Measurements from ENCODE around the gene EPHA7. TPM values are rescaled to one million over a fixed set of nuclear protein-coding genes. Genes with fewer than 3 reads are reported as not detected.

The EPHA7 gene
- total and polyA plus RNA-seq, 12 donors, result under 0.01 to 1.3 (median 0.14) TPM; not detected in 1

- peak in 3 of 7 donors; percentile 2 to 15 (median 9) for DNase-seq
- H3K4me1 ChIP-seq (replicated peaks in 1 of 2), result peaks cover 11 to 32% of the 10 kb centered on the region in 2 donors
- no peaks in the 10 kb centered on the region for H3K36me3 ChIP-seq (replicated peaks in 1 of 2)
- H3K4me3 ChIP-seq, result peak overlapping the region in 2 of 4 donors; percentile 5 to 60
- TF ChIP-seq CTCF (IDR thresholded peaks at IDR 0.05) (no peak), POLR2A (IDR thresholded peaks at IDR 0.05) (no peak)
- no peak overlapping the region for H3K27ac ChIP-seq
- H3K9me3 ChIP-seq (replicated peaks in 1 of 3), result no peaks in the 10 kb centered on the region
- 1 to 4% (median 2%) methylated on average over 18 to 89 of the region's 89 CpGs for WGBS, 4 donors
- intact Hi-C loops (cut with DNase I), result no loop called here
- H3K27me3 ChIP-seq, result peaks cover 89% of the 10 kb centered on the region
Observed at GRCh38 chr6:93418408-93419303, 703 bp downstream of the EPHA7 start.

- Histone ChIP-seq H3K4me3 (peak overlapping the region in 1 of 4 donors; percentile 60), H3K4me1 (replicated peaks in 1 of 2) (peaks cover 11 to 32% of the 10 kb centered on the region in 2 donors), H3K27ac (no peak overlapping the region), H3K9me3 (replicated peaks in 1 of 3) (no peaks in the 10 kb centered on the region), H3K36me3 (replicated peaks in 1 of 2) (no peaks in the 10 kb centered on the region), H3K27me3 (peaks cover 84% of the 10 kb centered on the region)
- no peak for TF ChIP-seq POLR2A (IDR thresholded peaks at IDR 0.05)
- no peak for TF ChIP-seq CTCF (IDR thresholded peaks at IDR 0.05)
- intact Hi-C loops (cut with DNase I), result no loop called here
- WGBS, 4 donors, result 4 to 9% (median 6%) methylated on average over 5 of the region's 5 CpGs
- DNase-seq, result no peak
Observed at GRCh38 chr6:93418033-93418407, 1.3 kb downstream of the EPHA7 start.

- H3K27ac ChIP-seq, result no peak overlapping the region
- H3K9me3 ChIP-seq (replicated peaks in 1 of 3), result no peaks in the 10 kb centered on the region
- TF ChIP-seq POLR2A (IDR thresholded peaks at IDR 0.05) (no peak), CTCF (IDR thresholded peaks at IDR 0.05) (no peak)
- DNase-seq, result no peak
- H3K4me3 ChIP-seq, result no peak overlapping the region
- H3K36me3 ChIP-seq (replicated peaks in 1 of 2), result no peaks in the 10 kb centered on the region
- intact Hi-C loops (cut with DNase I), result no loop called here
- peaks cover 79% of the 10 kb centered on the region for H3K27me3 ChIP-seq
- peaks cover 11 to 32% of the 10 kb centered on the region in 2 donors for H3K4me1 ChIP-seq (replicated peaks in 1 of 2)
- 1 to 4% (median 1%) methylated on average over 25 to 27 of the region's 27 CpGs for WGBS, 4 donors
Observed at GRCh38 chr6:93417421-93418013, 1.8 kb downstream of the EPHA7 start.

GRCh38 chr6:93416571-93417420 is 2.6 kb downstream of the EPHA7 start:
- peak in 1 of 7 donors; percentile 13 for DNase-seq
- intact Hi-C loops (cut with DNase I), result no loop called here

More at GRCh38 chr6:93416571-93417420, 2.6 kb downstream of the EPHA7 start:
- H3K9me3 ChIP-seq (replicated peaks in 1 of 3), result no peaks in the 10 kb centered on the region
- no peak overlapping the region for H3K4me3 ChIP-seq
- H3K27ac ChIP-seq, result no peak overlapping the region
- TF ChIP-seq CTCF (IDR thresholded peaks at IDR 0.05) (no peak), POLR2A (IDR thresholded peaks at IDR 0.05) (no peak)
- WGBS, 4 donors, result 2 to 4% (median 3%) methylated on average over 25 to 77 of the region's 77 CpGs
- H3K4me1 ChIP-seq (replicated peaks in 1 of 2), result peaks cover 11 to 32% of the 10 kb centered on the region in 2 donors
- H3K27me3 ChIP-seq, result peaks cover 71% of the 10 kb centered on the region
- no peaks in the 10 kb centered on the region for H3K36me3 ChIP-seq (replicated peaks in 1 of 2)
